PFSK-1 (cell line): ENCODE measurements around the gene PLRG1.

Experiments used
- POLR2AphosphoS5 ChIP-seq: IDR thresholded peaks from 2 replicates; pipeline ENCODE4 v1.6.1; 2012; ENCODE audit warnings: low read depth, mild to moderate bottlenecking, control low read depth, low read length, moderate library complexity
- TAF1 ChIP-seq: IDR thresholded peaks from 2 replicates; pipeline ENCODE4 v1.6.1; 2012; ENCODE audit warnings: low read length, control low read depth, borderline replicate concordance; ENCODE audit not compliant: insufficient read depth

DNA sequence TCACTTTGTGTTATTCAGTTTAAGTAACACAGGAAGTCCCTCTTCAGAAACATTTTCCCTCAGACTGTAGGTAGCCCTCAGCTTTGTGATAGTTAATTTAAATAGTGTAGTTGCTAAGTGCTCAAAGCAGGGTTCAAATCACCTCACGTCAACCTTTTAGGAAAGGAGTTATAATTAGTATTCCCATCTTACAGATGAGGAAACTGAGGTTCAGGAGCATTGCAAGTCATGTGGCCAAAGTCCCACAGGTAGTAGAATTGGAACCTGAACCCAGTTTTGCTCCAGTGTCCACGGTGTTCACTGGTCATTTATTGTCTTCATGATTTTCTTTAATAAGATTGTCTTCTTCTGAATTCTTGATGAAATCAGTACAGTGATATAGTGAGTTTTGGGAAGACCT, 54.3 kb downstream of the PLRG1 start:
- no peak for TF ChIP-seq POLR2AphosphoS5
- no peak for TF ChIP-seq TAF1
